Measurements from ENCODE around the gene RAB33A. TPM values are rescaled to one million over a fixed set of nuclear protein-coding genes. Genes with fewer than 3 reads are reported as not detected.

Gene RAB33A
- total RNA-seq, result 7.9 TPM
- polyA plus RNA-seq, result 10 to 100 TPM; 29.0 to 33.1 (median 31.5) TPM

GRCh38 chrX:130171446-130172126, at the start of gene RAB33A:
RAB33A (plus strand) TSS chrX:130171962; CDS start chrX:130172063, 101 bp downstream.
- no peaks in the 10 kb centered on the region for H3K9me3 ChIP-seq (ENCODE audit: control insufficient read depth in 2 of 2, low read length in 2 of 2)
- Mint-ChIP-seq H3K9me3 (no peaks in the 10 kb centered on the region), H3K4me1 (peaks cover 6 to 47% (median 30%) of the 10 kb centered on the region in 4 donors), H3K27me3 (no peaks in the 10 kb centered on the region), H3K4me3 (peak within 1 kb of the TSS; percentile 90 to 93 (median 93)), H3K36me3 (no peaks in the 10 kb centered on the region), H3K27ac (peak within 1 kb of the TSS; percentile 91 to 95 (median 94))
- peak within 1 kb of the TSS; percentile 91 for H3K4me3 ChIP-seq (ENCODE audit: low read depth, low read length)
- H3K4me1 ChIP-seq (ENCODE audit: control insufficient read depth, insufficient read depth, low read length, poor library complexity, severe bottlenecking), result peaks cover 37% of the 10 kb centered on the region
- peak within 1 kb of the TSS; percentile 60 for H3K27ac ChIP-seq (ENCODE audit: insufficient read depth, low read length, poor library complexity, severe bottlenecking)
- ATAC-seq (ENCODE audit: low read depth in 2 of 2) (peak; percentile 64 to 68), DNase-seq (peak; percentile 37 to 72 (median 54))
- no peaks in the 10 kb centered on the region for H3K27me3 ChIP-seq (ENCODE audit: control insufficient read depth, insufficient read depth, low read length)
- no peaks in the 10 kb centered on the region for H3K36me3 ChIP-seq (ENCODE audit: control insufficient read depth, insufficient read depth, low read length)

- Mint-ChIP-seq H3K9me3 (no peaks in the 10 kb centered on the region), H3K27ac (no peak overlapping the region), H3K4me1 (peaks cover 0 to 8% (median under 1%) of the 10 kb centered on the region in 4 donors), H3K27me3 (no peaks in the 10 kb centered on the region), H3K4me3 (no peak overlapping the region), H3K36me3 (peaks cover 13% of the 10 kb centered on the region)
- Histone ChIP-seq H3K36me3 (ENCODE audit: control insufficient read depth, insufficient read depth, low read length) (peaks cover 7% of the 10 kb centered on the region), H3K9me3 (ENCODE audit: control insufficient read depth in 2 of 2, low read length in 2 of 2) (no peaks in the 10 kb centered on the region), H3K4me3 (ENCODE audit: low read depth, low read length) (no peak overlapping the region), H3K27ac (ENCODE audit: insufficient read depth, low read length, poor library complexity, severe bottlenecking) (no peak overlapping the region), H3K4me1 (ENCODE audit: control insufficient read depth, insufficient read depth, low read length, poor library complexity, severe bottlenecking) (peaks cover 5% of the 10 kb centered on the region), H3K27me3 (ENCODE audit: control insufficient read depth, insufficient read depth, low read length) (no peaks in the 10 kb centered on the region)
- DNase-seq, result no peak
- no peak for ATAC-seq (ENCODE audit: low read depth in 2 of 2)
Measured at GRCh38 chrX:130124577-130124976, 47.2 kb upstream of the RAB33A start.

- Mint-ChIP-seq H3K27me3 (no peaks in the 10 kb centered on the region), H3K9me3 (no peaks in the 10 kb centered on the region), H3K4me3 (no peak overlapping the region), H3K27ac (no peak overlapping the region), H3K4me1 (peaks cover 0 to 3% (median under 1%) of the 10 kb centered on the region in 4 donors), H3K36me3 (peaks cover 13% of the 10 kb centered on the region)
- Histone ChIP-seq H3K9me3 (ENCODE audit: control insufficient read depth in 2 of 2, low read length in 2 of 2) (no peaks in the 10 kb centered on the region), H3K4me1 (ENCODE audit: control insufficient read depth, insufficient read depth, low read length, poor library complexity, severe bottlenecking) (peaks cover 5% of the 10 kb centered on the region), H3K36me3 (ENCODE audit: control insufficient read depth, insufficient read depth, low read length) (peaks cover 11% of the 10 kb centered on the region), H3K27ac (ENCODE audit: insufficient read depth, low read length, poor library complexity, severe bottlenecking) (no peak overlapping the region), H3K27me3 (ENCODE audit: control insufficient read depth, insufficient read depth, low read length) (no peaks in the 10 kb centered on the region), H3K4me3 (ENCODE audit: low read depth, low read length) (no peak overlapping the region)
- no peak for DNase-seq
- no peak for ATAC-seq (ENCODE audit: low read depth in 2 of 2)
Measured at GRCh38 chrX:130125091-130125874, 46.5 kb upstream of the RAB33A start.

GRCh38 chrX:130130990-130131389, 40.8 kb upstream of the RAB33A start:
- Histone ChIP-seq H3K4me1 (ENCODE audit: control insufficient read depth, insufficient read depth, low read length, poor library complexity, severe bottlenecking) (no peaks in the 10 kb centered on the region), H3K4me3 (ENCODE audit: low read depth, low read length) (no peak overlapping the region), H3K27me3 (ENCODE audit: control insufficient read depth, insufficient read depth, low read length) (no peaks in the 10 kb centered on the region), H3K36me3 (ENCODE audit: control insufficient read depth, insufficient read depth, low read length) (peaks cover 33% of the 10 kb centered on the region), H3K9me3 (ENCODE audit: control insufficient read depth in 2 of 2, low read length in 2 of 2) (no peaks in the 10 kb centered on the region), H3K27ac (ENCODE audit: insufficient read depth, low read length, poor library complexity, severe bottlenecking) (no peak overlapping the region)
- Mint-ChIP-seq H3K4me1 (peaks cover 0 to 1% (median 0%) of the 10 kb centered on the region in 4 donors), H3K27ac (no peak overlapping the region), H3K9me3 (peaks cover 0 to 2% (median 0%) of the 10 kb centered on the region in 7 donors), H3K4me3 (no peak overlapping the region), H3K27me3 (no peaks in the 10 kb centered on the region), H3K36me3 (peaks cover 20% of the 10 kb centered on the region)
- no peak for ATAC-seq (ENCODE audit: low read depth in 2 of 2)
- no peak for DNase-seq

- Mint-ChIP-seq H3K27ac (no peak overlapping the region), H3K36me3 (peaks cover 12% of the 10 kb centered on the region)
- peaks cover 36% of the 10 kb centered on the region for H3K36me3 ChIP-seq (ENCODE audit: control insufficient read depth, insufficient read depth, low read length)
Measured at GRCh38 chrX:130136496-130136895, 35.3 kb upstream of the RAB33A start.

GRCh38 chrX:130136961-130137360, 34.8 kb upstream of the RAB33A start:
- H3K27me3 ChIP-seq (ENCODE audit: control insufficient read depth, insufficient read depth, low read length), result no peaks in the 10 kb centered on the region
- H3K36me3 ChIP-seq (ENCODE audit: control insufficient read depth, insufficient read depth, low read length), result peaks cover 37% of the 10 kb centered on the region
- no peak overlapping the region for H3K4me3 ChIP-seq (ENCODE audit: low read depth, low read length)
- ATAC-seq (ENCODE audit: low read depth in 2 of 2) (no peak), DNase-seq (no peak)
- no peaks in the 10 kb centered on the region for H3K4me1 ChIP-seq (ENCODE audit: control insufficient read depth, insufficient read depth, low read length, poor library complexity, severe bottlenecking)
- H3K27ac Mint-ChIP-seq, result peak overlapping the region in 1 of 3 donors; percentile 74
- H3K4me1 Mint-ChIP-seq, result peaks cover 0 to 2% (median 0%) of the 10 kb centered on the region in 4 donors
- H3K4me3 Mint-ChIP-seq, result no peak overlapping the region
- H3K27me3 Mint-ChIP-seq, result no peaks in the 10 kb centered on the region
- peaks cover 12% of the 10 kb centered on the region for H3K36me3 Mint-ChIP-seq
- H3K9me3 ChIP-seq (ENCODE audit: control insufficient read depth in 2 of 2, low read length in 2 of 2), result no peaks in the 10 kb centered on the region
- peaks cover 0 to 2% (median 0%) of the 10 kb centered on the region in 7 donors for H3K9me3 Mint-ChIP-seq
- no peak overlapping the region for H3K27ac ChIP-seq (ENCODE audit: insufficient read depth, low read length, poor library complexity, severe bottlenecking)

More at GRCh38 chrX:130136496-130136895, 35.3 kb upstream of the RAB33A start:
- Mint-ChIP-seq H3K27me3 (no peaks in the 10 kb centered on the region), H3K4me3 (no peak overlapping the region), H3K4me1 (peaks cover 0 to 2% (median 0%) of the 10 kb centered on the region in 4 donors), H3K9me3 (peaks cover 0 to 2% (median 0%) of the 10 kb centered on the region in 7 donors)
- ATAC-seq (ENCODE audit: low read depth in 2 of 2) (no peak), DNase-seq (no peak)
- no peak overlapping the region for H3K27ac ChIP-seq (ENCODE audit: insufficient read depth, low read length, poor library complexity, severe bottlenecking)
- no peaks in the 10 kb centered on the region for H3K27me3 ChIP-seq (ENCODE audit: control insufficient read depth, insufficient read depth, low read length)
- no peaks in the 10 kb centered on the region for H3K9me3 ChIP-seq (ENCODE audit: control insufficient read depth in 2 of 2, low read length in 2 of 2)
- H3K4me1 ChIP-seq (ENCODE audit: control insufficient read depth, insufficient read depth, low read length, poor library complexity, severe bottlenecking), result no peaks in the 10 kb centered on the region
- no peak overlapping the region for H3K4me3 ChIP-seq (ENCODE audit: low read depth, low read length)

GRCh38 chrX:130139474-130140201, 32.1 kb upstream of the RAB33A start:
- Mint-ChIP-seq H3K27me3 (no peaks in the 10 kb centered on the region), H3K9me3 (peaks cover 0 to 2% (median 0%) of the 10 kb centered on the region in 7 donors), H3K4me3 (no peak overlapping the region), H3K36me3 (peaks cover 14% of the 10 kb centered on the region), H3K4me1 (peaks cover 0 to 5% (median 0%) of the 10 kb centered on the region in 4 donors), H3K27ac (no peak overlapping the region)
- ATAC-seq (ENCODE audit: low read depth in 2 of 2) (no peak), DNase-seq (no peak)
- no peak overlapping the region for H3K27ac ChIP-seq (ENCODE audit: insufficient read depth, low read length, poor library complexity, severe bottlenecking)
- H3K9me3 ChIP-seq (ENCODE audit: control insufficient read depth in 2 of 2, low read length in 2 of 2), result no peaks in the 10 kb centered on the region
- no peak overlapping the region for H3K4me3 ChIP-seq (ENCODE audit: low read depth, low read length)
- peaks cover 45% of the 10 kb centered on the region for H3K36me3 ChIP-seq (ENCODE audit: control insufficient read depth, insufficient read depth, low read length)
- H3K4me1 ChIP-seq (ENCODE audit: control insufficient read depth, insufficient read depth, low read length, poor library complexity, severe bottlenecking), result no peaks in the 10 kb centered on the region
- no peaks in the 10 kb centered on the region for H3K27me3 ChIP-seq (ENCODE audit: control insufficient read depth, insufficient read depth, low read length)

Measured in CD4-positive, CD25-positive, alpha-beta regulatory T cell (primary cell).